ENCODE data around the gene NETO1. TPM values are rescaled to one million over a fixed set of nuclear protein-coding genes. Genes with fewer than 3 reads are reported as not detected.

NETO1 gene
- total and polyA plus RNA-seq, 2 donors (not counting 1 experiment from before 2014, with no cell fraction given): 0.06 to 2.0 TPM

GRCh38 chr18:72727776-72728175 is 140.0 kb downstream of the NETO1 start:
- H3K9ac ChIP-seq (ENCODE audit: insufficient read depth, low read length): no peak overlapping the region
- no peak overlapping the region for H3K4me3 ChIP-seq (replicated peaks in 1 of 4; ENCODE audit: control extremely low read depth in 1 of 4, insufficient read depth in 1 of 4, low read depth in 3 of 4, low read length in 4 of 4)

GRCh38 chr18:72727038-72727655 is 140.6 kb downstream of the NETO1 start:
- no peak for DNase-seq (ENCODE audit: low read depth in 2 of 2)
- no peaks in the 10 kb centered on the region for H3K9me3 ChIP-seq (ENCODE audit: control insufficient read depth, insufficient read depth, low read depth, low read length)
- H3K36me3 ChIP-seq (ENCODE audit: control insufficient read depth, insufficient read depth, low read length): no peaks in the 10 kb centered on the region
- H3K79me2 ChIP-seq (ENCODE audit: control insufficient read depth, insufficient read depth, low read length): no peaks in the 10 kb centered on the region
- no peak overlapping the region for H2AFZ ChIP-seq (ENCODE audit: low read length)
- H3K27me3 ChIP-seq (ENCODE audit: control insufficient read depth, insufficient read depth, low read length): no peaks in the 10 kb centered on the region
- H3K4me2 ChIP-seq (ENCODE audit: extremely low read depth, insufficient read depth, low read length): no peak overlapping the region
- H3K27ac ChIP-seq (ENCODE audit: insufficient read depth, low read length): no peak overlapping the region
- H3K4me1 ChIP-seq (ENCODE audit: control insufficient read depth, extremely low read depth, insufficient read depth, low read length): no peaks in the 10 kb centered on the region
- H3K9ac ChIP-seq (ENCODE audit: insufficient read depth, low read length): no peak overlapping the region
- H3K4me3 ChIP-seq (replicated peaks in 1 of 4; ENCODE audit: control extremely low read depth in 1 of 4, insufficient read depth in 1 of 4, low read depth in 3 of 4, low read length in 4 of 4): no peak overlapping the region
- no peaks in the 10 kb centered on the region for H4K20me1 ChIP-seq (ENCODE audit: control insufficient read depth, extremely low read depth, insufficient read depth, low read length)
- no peak for TF ChIP-seq CTCF (conservative IDR thresholded peaks at IDR 0.05 in 1 of 2, IDR thresholded peaks at IDR 0.05 in 1 of 2; ENCODE audit: low read depth in 1 of 2, low read length in 2 of 2)
- no peak for TF ChIP-seq EZH2 (IDR thresholded peaks at IDR 0.05; ENCODE audit: low read length, missing control alignments)

More at GRCh38 chr18:72727776-72728175, 140.0 kb downstream of the NETO1 start:
- H3K9me3 ChIP-seq (ENCODE audit: control insufficient read depth, insufficient read depth, low read depth, low read length): no peaks in the 10 kb centered on the region
- no peaks in the 10 kb centered on the region for H3K27me3 ChIP-seq (ENCODE audit: control insufficient read depth, insufficient read depth, low read length)
- H3K79me2 ChIP-seq (ENCODE audit: control insufficient read depth, insufficient read depth, low read length): no peaks in the 10 kb centered on the region
- H3K27ac ChIP-seq (ENCODE audit: insufficient read depth, low read length): no peak overlapping the region
- no peak overlapping the region for H3K4me2 ChIP-seq (ENCODE audit: extremely low read depth, insufficient read depth, low read length)
- no peak overlapping the region for H2AFZ ChIP-seq (ENCODE audit: low read length)
- H3K4me1 ChIP-seq (ENCODE audit: control insufficient read depth, extremely low read depth, insufficient read depth, low read length): no peaks in the 10 kb centered on the region
- H4K20me1 ChIP-seq (ENCODE audit: control insufficient read depth, extremely low read depth, insufficient read depth, low read length): no peaks in the 10 kb centered on the region
- no peak for DNase-seq (ENCODE audit: low read depth in 2 of 2)
- H3K36me3 ChIP-seq (ENCODE audit: control insufficient read depth, insufficient read depth, low read length): no peaks in the 10 kb centered on the region
- TF ChIP-seq CTCF (conservative IDR thresholded peaks at IDR 0.05 in 1 of 2, IDR thresholded peaks at IDR 0.05 in 1 of 2; ENCODE audit: low read depth in 1 of 2, low read length in 2 of 2): no peak
- no peak for TF ChIP-seq EZH2 (IDR thresholded peaks at IDR 0.05; ENCODE audit: low read length, missing control alignments)

- H3K36me3 ChIP-seq (ENCODE audit: control insufficient read depth, insufficient read depth, low read length): no peaks in the 10 kb centered on the region
- no peaks in the 10 kb centered on the region for H3K79me2 ChIP-seq (ENCODE audit: control insufficient read depth, insufficient read depth, low read length)
- no peak overlapping the region for H3K4me3 ChIP-seq (replicated peaks in 1 of 4; ENCODE audit: control extremely low read depth in 1 of 4, insufficient read depth in 1 of 4, low read depth in 3 of 4, low read length in 4 of 4)
- TF ChIP-seq CTCF (conservative IDR thresholded peaks at IDR 0.05 in 1 of 2, IDR thresholded peaks at IDR 0.05 in 1 of 2; ENCODE audit: low read depth in 1 of 2, low read length in 2 of 2) (no peak), EZH2 (IDR thresholded peaks at IDR 0.05; ENCODE audit: low read length, missing control alignments) (no peak)
- H3K27me3 ChIP-seq (ENCODE audit: control insufficient read depth, insufficient read depth, low read length): no peaks in the 10 kb centered on the region
- H3K9me3 ChIP-seq (ENCODE audit: control insufficient read depth, insufficient read depth, low read depth, low read length): no peaks in the 10 kb centered on the region
- no peak overlapping the region for H3K27ac ChIP-seq (ENCODE audit: insufficient read depth, low read length)
- H3K9ac ChIP-seq (ENCODE audit: insufficient read depth, low read length): no peak overlapping the region
- H3K4me1 ChIP-seq (ENCODE audit: control insufficient read depth, extremely low read depth, insufficient read depth, low read length): no peaks in the 10 kb centered on the region
- H2AFZ ChIP-seq (ENCODE audit: low read length): no peak overlapping the region
- H4K20me1 ChIP-seq (ENCODE audit: control insufficient read depth, extremely low read depth, insufficient read depth, low read length): no peaks in the 10 kb centered on the region
- no peak for DNase-seq (ENCODE audit: low read depth in 2 of 2)
- H3K4me2 ChIP-seq (ENCODE audit: extremely low read depth, insufficient read depth, low read length): no peak overlapping the region
Measured at GRCh38 chr18:72726201-72726600, 141.6 kb downstream of the NETO1 start.
